22Rv1 (cell line): ENCODE measurements around the gene CDKN2D.

Experiments
- CTCF ChIP-seq: fragments of 450-650 bp; IDR thresholded peaks from 2 replicates; pipeline ENCODE4 v1.5.1; 2017; ENCODE audit warnings: mild to moderate bottlenecking
- ZFX ChIP-seq: fragments of 450-650 bp; IDR thresholded peaks from 2 replicates; pipeline ENCODE4 v1.6.1; 2017; ENCODE audit warnings: antibody characterized with exemption, borderline replicate concordance

DNA sequence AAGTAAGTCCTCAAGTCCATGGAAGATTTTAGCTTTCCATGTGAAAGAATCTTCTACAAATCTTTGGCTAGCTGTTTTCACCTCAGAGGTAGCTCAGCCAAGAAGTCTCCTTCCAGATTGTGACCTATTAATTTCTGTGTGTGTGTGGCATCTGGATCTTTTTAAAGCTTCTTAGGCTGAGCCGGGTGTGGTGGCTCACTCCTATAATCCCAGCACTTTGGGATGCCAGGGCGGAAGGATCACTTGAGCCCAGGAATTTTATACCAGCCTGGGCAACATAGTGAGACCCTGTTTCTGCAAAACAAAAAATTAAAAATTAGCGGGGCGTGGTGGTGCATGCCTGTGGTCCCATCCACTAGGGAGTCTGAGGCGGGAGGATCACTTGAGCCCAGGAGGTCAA, 43.1 kb upstream of the CDKN2D start:
- no peak for TF ChIP-seq CTCF
- no peak for TF ChIP-seq ZFX
